ENCODE data around the gene RAPGEF1. TPM values are rescaled to one million over a fixed set of nuclear protein-coding genes. Genes with fewer than 3 reads are reported as not detected.
A peak's percentile ranks its signal among the peaks of the same experiment; 100 is the strongest.

The RAPGEF1 gene
- total and polyA plus RNA-seq, 2 experiments from 2014 or later, result 26.2 to 29.7 TPM

DNA sequence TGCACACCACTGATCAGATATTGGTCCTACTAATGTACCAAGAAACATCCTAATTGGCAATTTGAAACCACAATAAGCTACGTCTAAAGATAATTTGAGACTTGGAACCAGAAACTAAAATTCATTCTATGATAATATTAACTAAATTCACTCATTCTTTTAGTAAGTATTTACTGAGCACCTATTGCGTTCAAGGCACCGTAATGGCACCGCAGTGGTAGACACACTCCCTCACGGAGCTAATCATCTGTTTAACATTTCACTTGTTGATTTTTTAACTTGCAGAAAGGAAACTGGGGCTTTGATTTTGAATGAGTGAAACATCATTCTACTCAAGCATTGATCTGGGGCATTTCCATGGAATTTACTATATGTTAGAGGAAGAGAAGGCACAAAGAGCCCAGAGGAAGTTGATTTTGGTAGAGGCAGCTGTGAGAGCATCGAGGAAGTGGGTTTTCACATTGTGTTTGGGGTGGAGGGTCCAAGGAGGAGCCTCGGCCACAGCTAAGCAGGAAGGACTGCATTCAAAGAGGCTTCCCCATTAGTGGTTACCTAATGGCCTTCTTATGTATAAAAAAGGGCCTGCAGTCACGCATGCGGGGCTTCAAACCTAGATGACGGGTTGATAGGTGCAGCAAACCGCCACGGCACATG, 7.1 kb downstream of the RAPGEF1 start:
- Histone ChIP-seq H4K20me1 (ENCODE audit: insufficient read depth, poor library complexity, severe bottlenecking) (peaks cover 46% of the 10 kb centered on the region), H3K9me3 (ENCODE audit: low read depth) (no peaks in the 10 kb centered on the region), H3K27me3 (no peaks in the 10 kb centered on the region), H2AFZ (no peak overlapping the region), H3K9me2 (replicated peaks; ENCODE audit: insufficient read depth) (no peaks in the 10 kb centered on the region), H3K36me3 (replicated peaks; ENCODE audit: insufficient read depth, low read depth) (no peaks in the 10 kb centered on the region), H3K4me3 (no peak overlapping the region), H3K27ac (peak overlapping the region; percentile 89), H3K79me2 (peaks cover 91% of the 10 kb centered on the region), H3K4me2 (no peak overlapping the region), H3K4me1 (ENCODE audit: insufficient read depth) (peaks cover 62% of the 10 kb centered on the region)
- TF ChIP-seq EZH2phosphoT487 (IDR thresholded peaks at IDR 0.05; ENCODE audit: low read depth, severe bottlenecking, unreplicated experiment) (no peak), EZH2 (IDR thresholded peaks at IDR 0.05; ENCODE audit: borderline replicate concordance) (no peak)
- TF ChIP-seq, protein P1, sequence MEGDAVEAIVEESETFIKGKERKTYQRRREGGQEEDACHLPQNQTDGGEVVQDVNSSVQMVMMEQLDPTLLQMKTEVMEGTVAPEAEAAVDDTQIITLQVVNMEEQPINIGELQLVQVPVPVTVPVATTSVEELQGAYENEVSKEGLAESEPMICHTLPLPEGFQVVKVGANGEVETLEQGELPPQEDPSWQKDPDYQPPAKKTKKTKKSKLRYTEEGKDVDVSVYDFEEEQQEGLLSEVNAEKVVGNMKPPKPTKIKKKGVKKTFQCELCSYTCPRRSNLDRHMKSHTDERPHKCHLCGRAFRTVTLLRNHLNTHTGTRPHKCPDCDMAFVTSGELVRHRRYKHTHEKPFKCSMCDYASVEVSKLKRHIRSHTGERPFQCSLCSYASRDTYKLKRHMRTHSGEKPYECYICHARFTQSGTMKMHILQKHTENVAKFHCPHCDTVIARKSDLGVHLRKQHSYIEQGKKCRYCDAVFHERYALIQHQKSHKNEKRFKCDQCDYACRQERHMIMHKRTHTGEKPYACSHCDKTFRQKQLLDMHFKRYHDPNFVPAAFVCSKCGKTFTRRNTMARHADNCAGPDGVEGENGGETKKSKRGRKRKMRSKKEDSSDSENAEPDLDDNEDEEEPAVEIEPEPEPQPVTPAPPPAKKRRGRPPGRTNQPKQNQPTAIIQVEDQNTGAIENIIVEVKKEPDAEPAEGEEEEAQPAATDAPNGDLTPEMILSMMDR (IDR thresholded peaks at IDR 0.05; ENCODE audit: poor library complexity), result no peak
- DNase-seq (ENCODE audit: low spot score), result no peak
- WGBS (ENCODE audit: low lambda C conversion rate, missing lambda C conversion rate), result 96% methylated on average over 12 of the region's 12 CpGs

DNA sequence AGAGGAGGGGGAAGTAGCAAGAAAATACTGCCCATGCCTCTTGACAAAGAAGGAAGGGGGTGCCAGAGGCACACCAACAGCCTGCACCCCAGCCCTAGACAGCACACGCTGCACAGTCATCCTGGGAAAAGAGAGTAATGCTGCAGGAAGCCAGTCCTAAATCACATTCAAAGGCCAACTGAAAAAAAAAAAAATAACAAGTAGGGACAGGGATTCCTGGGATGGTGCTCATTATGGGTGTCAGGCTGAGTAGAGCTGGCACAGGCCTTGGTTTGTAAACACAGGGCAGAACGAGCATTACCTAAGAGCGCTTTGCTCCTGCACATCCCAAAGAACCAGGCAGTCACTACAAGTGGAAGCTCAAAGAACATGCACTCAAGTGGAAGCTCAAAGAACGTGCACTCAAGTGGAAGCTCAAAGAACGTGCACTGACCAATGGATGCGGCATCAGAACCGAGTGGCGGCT, 7.8 kb downstream of the RAPGEF1 start:
- Histone ChIP-seq H3K9me2 (replicated peaks; ENCODE audit: insufficient read depth) (no peaks in the 10 kb centered on the region), H3K4me3 (no peak overlapping the region), H3K79me2 (peaks cover 91% of the 10 kb centered on the region), H4K20me1 (ENCODE audit: insufficient read depth, poor library complexity, severe bottlenecking) (peaks cover 47% of the 10 kb centered on the region), H3K36me3 (replicated peaks; ENCODE audit: insufficient read depth, low read depth) (no peaks in the 10 kb centered on the region), H3K27me3 (no peaks in the 10 kb centered on the region), H3K4me2 (peak overlapping the region; percentile 9), H2AFZ (no peak overlapping the region), H3K4me1 (ENCODE audit: insufficient read depth) (peaks cover 64% of the 10 kb centered on the region), H3K9me3 (ENCODE audit: low read depth) (no peaks in the 10 kb centered on the region), H3K27ac (peak overlapping the region; percentile 44)
- 86% methylated on average over 8 of the region's 8 CpGs for WGBS (ENCODE audit: low lambda C conversion rate, missing lambda C conversion rate)
- DNase-seq (ENCODE audit: low spot score), result no peak
- TF ChIP-seq EZH2 (IDR thresholded peaks at IDR 0.05; ENCODE audit: borderline replicate concordance) (no peak), EZH2phosphoT487 (IDR thresholded peaks at IDR 0.05; ENCODE audit: low read depth, severe bottlenecking, unreplicated experiment) (no peak)
- TF ChIP-seq, protein P1 (IDR thresholded peaks at IDR 0.05; ENCODE audit: poor library complexity), result no peak

DNA sequence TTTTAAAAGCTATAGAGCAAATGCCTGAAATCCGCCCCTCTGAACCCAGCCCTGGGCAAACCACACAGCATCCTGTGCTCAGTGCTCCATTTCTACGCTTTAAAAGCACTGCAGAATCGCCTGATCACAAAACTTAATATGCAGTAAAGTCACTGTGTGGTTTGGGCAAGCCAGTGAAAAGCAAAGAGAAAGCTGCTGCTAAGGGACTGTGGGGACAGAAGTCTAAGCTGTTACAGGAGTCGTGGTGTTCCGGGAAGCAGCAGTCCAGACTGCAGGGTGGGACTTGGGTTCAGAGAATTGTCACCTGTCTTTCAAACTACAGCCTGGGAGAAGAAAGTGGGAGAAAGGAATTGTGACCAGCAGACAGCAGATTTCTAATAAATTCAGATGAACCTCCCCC, 8.2 kb downstream of the RAPGEF1 start:
- no peak for DNase-seq (ENCODE audit: low spot score)
- Histone ChIP-seq H3K4me1 (ENCODE audit: insufficient read depth) (peaks cover 63% of the 10 kb centered on the region), H3K79me2 (peaks cover 90% of the 10 kb centered on the region), H3K4me2 (peak overlapping the region; percentile 9), H3K36me3 (replicated peaks; ENCODE audit: insufficient read depth, low read depth) (no peaks in the 10 kb centered on the region), H3K9me3 (ENCODE audit: low read depth) (no peaks in the 10 kb centered on the region), H2AFZ (no peak overlapping the region), H3K27ac (peak overlapping the region; percentile 44), H3K4me3 (no peak overlapping the region), H4K20me1 (ENCODE audit: insufficient read depth, poor library complexity, severe bottlenecking) (peaks cover 43% of the 10 kb centered on the region), H3K9me2 (replicated peaks; ENCODE audit: insufficient read depth) (no peaks in the 10 kb centered on the region), H3K27me3 (no peaks in the 10 kb centered on the region)
- WGBS (ENCODE audit: low lambda C conversion rate, missing lambda C conversion rate), result 71% methylated on average over 5 of the region's 5 CpGs
- TF ChIP-seq EZH2phosphoT487 (IDR thresholded peaks at IDR 0.05; ENCODE audit: low read depth, severe bottlenecking, unreplicated experiment) (no peak), EZH2 (IDR thresholded peaks at IDR 0.05; ENCODE audit: borderline replicate concordance) (no peak)
- TF ChIP-seq, protein P1 (IDR thresholded peaks at IDR 0.05; ENCODE audit: poor library complexity), result no peak

All from hepatocyte (in vitro differentiated cells).